NCI-H2227 (cell line): ENCODE results near the gene SCAMP4.
"Not testable (repeated sequence)": the region's sequence is repeated elsewhere in the genome, so short reads cannot be mapped to it uniquely, and the experiment has no call there.

Source experiments
- DNase-seq: peaks from one replicate; lab custom pipeline; 2025; ENCODE audit not compliant: unreplicated experiment; lab: John Stamatoyannopoulos, UW

SCAMP4 gene

GRCh38 chr19:1865172-1866010 lies 39.8 kb upstream of the SCAMP4 start:
- DNase-seq, result no peak

- DNase-seq, result no peak
These were observed 38.4 kb upstream of the SCAMP4 start for GRCh38 chr19:1866693-1867348.

- no peak for DNase-seq
These were observed 37.9 kb upstream of the SCAMP4 start for GRCh38 chr19:1867349-1867724.

GRCh38 chr19:1868971-1869370 lies 36.2 kb upstream of the SCAMP4 start:
- no peak for DNase-seq

GRCh38 chr19:1871140-1871597 lies 34.0 kb upstream of the SCAMP4 start:
- DNase-seq, result no peak

GRCh38 chr19:1871630-1872029 lies 33.6 kb upstream of the SCAMP4 start:
- no peak for DNase-seq

- no peak for DNase-seq
These were observed 32.2 kb upstream of the SCAMP4 start for GRCh38 chr19:1872807-1873523.

- DNase-seq, result no peak
These were observed 31.4 kb upstream of the SCAMP4 start for GRCh38 chr19:1873524-1874473.

GRCh38 chr19:1874554-1875185 lies 30.5 kb upstream of the SCAMP4 start:
- no peak for DNase-seq

GRCh38 chr19:1875265-1875645 lies 29.9 kb upstream of the SCAMP4 start:
- not testable (repeated sequence) for DNase-seq

GRCh38 chr19:1875646-1876495 lies 29.3 kb upstream of the SCAMP4 start:
- DNase-seq, result peak; percentile 91

- not testable (repeated sequence) for DNase-seq
These were observed 28.5 kb upstream of the SCAMP4 start for GRCh38 chr19:1876496-1877279.

- not testable (repeated sequence) for DNase-seq
These were observed 27.9 kb upstream of the SCAMP4 start for GRCh38 chr19:1877280-1877660.

GRCh38 chr19:1878583-1878982 lies 26.6 kb upstream of the SCAMP4 start:
- not testable (repeated sequence) for DNase-seq

GRCh38 chr19:1879982-1880381 lies 25.2 kb upstream of the SCAMP4 start:
- DNase-seq, result not testable (repeated sequence)

- no peak for DNase-seq
These were observed 24.4 kb upstream of the SCAMP4 start for GRCh38 chr19:1880611-1881392.

- not testable (repeated sequence) for DNase-seq
These were observed 23.7 kb upstream of the SCAMP4 start for GRCh38 chr19:1881393-1882088.
